Aorta (tissue), 5 donors: Measurements from ENCODE around the gene LMLN. TPM values are rescaled to one million over a fixed set of nuclear protein-coding genes. Genes with fewer than 3 reads are reported as not detected.

Experiments used
- ATAC-seq: fragments of 200-7000 bp; cut with Tn5 transposase; one replicate; pipeline ENCODE4 v1.9.1; 2022; ENCODE audit warnings: moderate library complexity; ENCODE audit not compliant: low FRiP score
- DNase-seq, 2 donors: peaks; one replicate each; pipeline ENCODE4 v3.0.0-alpha.2; 2020
- H3K27ac ChIP-seq, 2 donors: one replicate each; pipeline ENCODE4 v1.5.1; 2013; ENCODE audit warnings: low read length in 2 of 2, mild to moderate bottlenecking in 2 of 2, moderate library complexity in 2 of 2, control low read depth in 1 of 2, inconsistent platforms in 1 of 2, low read depth in 1 of 2
- H3K27me3 ChIP-seq, 2 donors: one replicate each; pipeline ENCODE4 v1.6.1; 2013; ENCODE audit warnings: control low read depth in 1 of 2, low read length in 1 of 2, mild to moderate bottlenecking in 1 of 2, moderate library complexity in 1 of 2; ENCODE audit not compliant: insufficient read depth in 2 of 2, control insufficient read depth in 1 of 2
- H3K36me3 ChIP-seq, 2 donors: one replicate each; pipeline ENCODE4 v1.6.1; 2013; ENCODE audit warnings: control low read depth in 1 of 2, low read length in 1 of 2, mild to moderate bottlenecking in 1 of 2; ENCODE audit not compliant: insufficient read depth in 2 of 2, control insufficient read depth in 1 of 2
- H3K4me1 ChIP-seq, 2 donors: one replicate each; pipeline ENCODE4 v1.6.1; 2013; ENCODE audit warnings: low read length in 2 of 2, control low read depth in 1 of 2, mild to moderate bottlenecking in 1 of 2, moderate library complexity in 1 of 2; ENCODE audit not compliant: insufficient read depth in 2 of 2, control insufficient read depth in 1 of 2
- H3K4me3 ChIP-seq, 2 donors: one replicate each; pipeline ENCODE4 v1.5.1; 2013; ENCODE audit warnings: low read length in 2 of 2, control low read depth in 1 of 2, mild to moderate bottlenecking in 1 of 2
- H3K9me3 ChIP-seq: one replicate; pipeline ENCODE4 v1.6.1; 2013; ENCODE audit warnings: mild to moderate bottlenecking, low read length; ENCODE audit not compliant: control insufficient read depth
- WGBS, 2 donors: extraction: QIAGEN DNeasy Blood & Tissue Kit; methylation state at CpG; one replicate each; pipeline ENCODE4 v1.1.7; 2013; 5-methylcytosine and 5-hydroxymethylcytosine counted together
- intact Hi-C, 2 donors: fragments of 100-400 bp; cut with DNase I; formaldehyde crosslinking; loops; one replicate each; pipeline versions ENCODE4 v1.14.2 to v1.15.0; 2022
- polyA plus RNA-seq, 2 donors: library from polyadenylated mRNA; stranded (reverse); fragments of 200-250 nt; gene quantifications; one replicate each; pipeline ENCODE4 v1.2.3, GENCODE V29; 2013
- total RNA-seq, 2 donors: library from RNA; stranded (reverse); fragmentation: NEBNext Ultra II Directional; extraction: Animal tissue kit (Norgen Biotek cat#: 25700); gene quantifications; one replicate each; pipeline ENCODE4 v1.2.1, GENCODE V29; 2021
- donor health status: healthy with polysubstance abuse.
- donor health status: Bipolar disorder and iron deficiency.
- donor health status: DM: no; HTN: no; CAD: no.
- donor health status: DM: no; HTN: no; CAD: no.
- donor health status: DM: yes; HTN: yes; CAD: no.

The LMLN gene
- total and polyA plus RNA-seq, 4 donors: 0.13 to 6.4 (median 3.7) TPM

DNA sequence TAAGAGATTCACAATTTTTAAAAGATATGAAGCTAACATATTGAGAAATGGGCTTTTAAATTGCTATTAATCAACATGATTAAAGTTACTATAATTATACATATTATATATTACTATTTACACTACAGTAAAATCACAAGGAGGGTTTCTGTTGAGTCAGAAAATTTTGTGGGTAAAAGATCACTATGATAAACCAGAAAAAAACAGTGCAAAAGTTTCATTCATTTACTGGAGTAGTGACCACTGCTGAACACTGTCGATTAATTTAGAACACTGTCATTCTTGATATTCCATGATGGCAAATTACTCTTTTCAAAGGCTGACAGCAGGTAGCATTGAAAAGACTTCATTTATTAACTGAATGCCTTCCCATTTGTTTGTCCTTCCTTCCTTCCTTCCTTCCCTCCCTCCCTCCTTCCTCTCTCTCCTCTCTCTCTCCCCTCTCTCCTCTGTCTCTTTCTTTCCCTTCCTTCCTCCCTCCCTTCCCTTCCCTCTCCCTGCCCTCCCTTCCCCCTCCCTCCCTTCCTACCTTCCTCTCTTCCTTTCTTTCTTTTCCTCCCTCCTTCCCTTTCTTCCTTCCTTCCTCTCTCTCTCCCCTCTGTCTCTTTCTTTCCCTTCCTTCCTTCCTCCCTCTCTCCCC lies 19.2 kb upstream of the LMLN start:
- peaks cover 0 to 4% of the 10 kb centered on the region in 2 donors for H3K36me3 ChIP-seq
- no peak overlapping the region for H3K4me3 ChIP-seq
- no peaks in the 10 kb centered on the region for H3K9me3 ChIP-seq
- 91 to 97% methylated on average over 1 of the region's 1 CpG for WGBS, 2 donors
- H3K4me1 ChIP-seq: no peaks in the 10 kb centered on the region
- H3K27ac ChIP-seq: no peak overlapping the region
- no peak for DNase-seq
- ATAC-seq: no peak
- H3K27me3 ChIP-seq: no peaks in the 10 kb centered on the region
- intact Hi-C loops: loop anchor here in 1 of 2 donors (5.0 kb wide), 1 partner anchor 34 kb away; no protein-coding TSS in a partner anchor

DNA sequence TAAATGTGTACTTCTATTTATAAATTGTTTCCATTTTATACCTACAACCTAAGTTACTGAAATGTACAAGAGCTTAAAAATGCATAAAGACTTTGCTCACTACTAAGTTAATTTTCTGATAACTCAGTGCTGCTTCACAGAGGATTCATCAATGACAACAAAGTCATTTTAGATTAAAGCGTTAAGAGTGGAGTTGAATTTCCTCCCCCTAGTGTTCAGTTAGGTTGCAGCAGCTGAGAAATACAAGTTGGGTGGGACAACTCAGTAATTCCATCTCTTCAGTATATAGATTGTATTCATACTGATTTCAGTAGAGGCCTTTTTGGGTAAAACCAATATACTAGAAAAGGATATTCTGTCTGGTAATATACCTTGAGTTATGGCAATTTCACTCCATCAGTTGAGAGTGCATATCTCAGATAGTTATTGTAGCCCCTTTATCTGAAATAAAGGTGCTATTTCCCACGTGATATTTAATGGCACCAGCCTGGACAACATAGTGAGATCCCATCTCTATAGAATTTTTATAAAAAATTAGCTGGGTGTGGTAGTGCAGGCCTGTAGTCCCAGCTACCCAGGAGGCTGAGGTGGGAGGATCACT lies 17.0 kb upstream of the LMLN start:
- ATAC-seq (no peak), DNase-seq (no peak)
- Histone ChIP-seq H3K9me3 (no peaks in the 10 kb centered on the region), H3K4me1 (no peaks in the 10 kb centered on the region), H3K4me3 (no peak overlapping the region), H3K27ac (no peak overlapping the region), H3K27me3 (no peaks in the 10 kb centered on the region), H3K36me3 (no peaks in the 10 kb centered on the region)
- intact Hi-C loops: loop anchor here (2.0 to 5.0 kb wide), 2 partner anchors 36 kb away; no protein-coding TSS in a partner anchor
- WGBS, 2 donors: 39% methylated on average over 2 of the region's 2 CpGs

DNA sequence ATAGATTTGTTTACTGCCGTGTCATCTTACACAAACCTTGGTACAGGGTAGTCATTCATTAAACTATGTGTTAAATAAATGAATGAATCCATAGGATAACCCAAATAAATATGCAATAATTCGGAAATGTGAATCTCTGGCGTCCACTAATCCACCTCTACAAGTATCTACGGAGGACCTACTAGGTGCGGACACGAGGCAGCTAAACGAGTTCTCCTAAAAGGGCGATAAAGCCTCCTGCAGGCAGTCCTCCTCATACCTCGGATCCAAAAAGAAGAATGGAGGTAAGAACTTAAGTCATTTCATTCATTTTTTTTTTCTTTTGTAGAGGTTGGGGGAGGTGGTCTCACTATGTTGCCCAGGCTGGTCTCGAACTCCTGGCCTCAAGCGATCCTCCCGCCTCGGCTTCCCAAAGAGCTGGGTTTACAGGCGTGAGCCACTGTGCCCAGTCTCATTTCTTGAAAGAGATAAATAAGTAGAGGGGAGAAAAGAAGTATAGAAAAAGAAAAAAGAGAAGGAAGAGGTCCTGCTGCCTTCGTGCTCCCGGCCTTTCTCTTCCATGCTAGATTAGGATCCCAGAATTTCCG lies 10.7 kb upstream of the LMLN start:
- no peaks in the 10 kb centered on the region for H3K9me3 ChIP-seq
- DNase-seq (no peak), ATAC-seq (no peak)
- H3K27ac ChIP-seq: no peak overlapping the region
- peak overlapping the region in 1 of 2 donors; percentile 69 for H3K4me3 ChIP-seq
- H3K27me3 ChIP-seq: no peaks in the 10 kb centered on the region
- intact Hi-C loops: loop anchor here in 1 of 2 donors (1.0 kb wide), 1 partner anchor 11 kb away; the partner anchor contains the start of gene LMLN
- H3K36me3 ChIP-seq: peaks cover 3 to 4% of the 10 kb centered on the region in 2 donors
- WGBS, 2 donors: 17 to 18% methylated on average over 17 of the region's 17 CpGs
- peaks cover 0 to 4% of the 10 kb centered on the region in 2 donors for H3K4me1 ChIP-seq

DNA sequence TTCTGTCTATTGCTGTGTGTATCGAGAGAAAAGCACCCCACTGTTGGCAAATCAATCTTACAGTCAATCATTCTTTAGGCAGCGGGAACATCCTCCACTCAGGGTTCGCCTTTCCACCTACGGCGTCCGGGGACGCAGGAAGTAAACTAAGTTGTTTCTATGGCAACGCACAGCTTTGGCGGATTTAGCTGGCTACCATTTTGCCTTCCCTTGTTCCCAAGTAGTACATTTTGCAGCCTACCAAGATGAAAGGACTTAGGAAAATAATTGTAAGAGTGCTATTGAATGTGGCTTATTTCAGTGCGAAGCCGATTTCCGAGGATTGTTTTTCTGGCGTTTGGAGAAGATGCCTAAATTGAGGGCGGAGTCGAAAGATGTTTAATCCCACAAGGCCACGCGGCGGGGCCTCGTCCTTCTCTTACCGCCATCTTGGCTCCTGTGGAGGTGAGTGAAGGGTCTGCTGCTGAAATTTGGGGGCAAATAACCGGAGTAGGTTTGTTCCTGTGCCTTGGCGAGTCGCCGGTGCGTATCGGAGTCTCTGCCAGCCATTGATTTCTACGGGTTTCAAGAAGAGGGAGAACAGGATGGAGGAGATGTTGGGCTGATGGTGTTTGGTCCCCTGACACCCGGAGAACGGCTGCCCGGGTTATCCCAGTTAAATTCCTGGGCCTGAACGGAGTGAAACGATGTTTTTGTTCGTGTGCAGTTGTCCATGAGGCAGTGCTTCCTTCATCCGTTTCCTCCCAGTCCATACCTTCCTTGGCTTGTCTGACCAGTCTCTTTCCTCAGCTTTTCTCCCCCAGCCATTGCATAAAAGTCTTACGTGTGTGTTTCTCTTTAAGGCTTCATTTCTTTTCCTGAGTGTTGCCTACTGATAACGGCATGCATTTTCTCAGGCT lies 10.0 kb upstream of the LMLN start, which contains the start of gene RPL35A:
Gene RPL35A, plus strand, starts transcription at position 413 of the 899 bp plus-strand sequence. CDS start 778 bp downstream, outside the sequence.
- intact Hi-C loops: loop anchor here in 1 of 2 donors (1.0 kb wide), 1 partner anchor 10 kb away; the partner anchor contains the start of gene LMLN
- WGBS, 2 donors: 0 to 1% methylated on average over 36 of the region's 36 CpGs
- H3K4me3 ChIP-seq: peak within 1 kb of the TSS; percentile 82 to 98
- peaks cover 3 to 4% of the 10 kb centered on the region in 2 donors for H3K36me3 ChIP-seq
- DNase-seq (peak; percentile 91 to 94), ATAC-seq (peak; percentile 96)
- peaks cover 0 to 4% of the 10 kb centered on the region in 2 donors for H3K4me1 ChIP-seq
- H3K27me3 ChIP-seq: no peaks in the 10 kb centered on the region
- peak within 1 kb of the TSS; percentile 74 to 91 for H3K27ac ChIP-seq
- no peaks in the 10 kb centered on the region for H3K9me3 ChIP-seq

DNA sequence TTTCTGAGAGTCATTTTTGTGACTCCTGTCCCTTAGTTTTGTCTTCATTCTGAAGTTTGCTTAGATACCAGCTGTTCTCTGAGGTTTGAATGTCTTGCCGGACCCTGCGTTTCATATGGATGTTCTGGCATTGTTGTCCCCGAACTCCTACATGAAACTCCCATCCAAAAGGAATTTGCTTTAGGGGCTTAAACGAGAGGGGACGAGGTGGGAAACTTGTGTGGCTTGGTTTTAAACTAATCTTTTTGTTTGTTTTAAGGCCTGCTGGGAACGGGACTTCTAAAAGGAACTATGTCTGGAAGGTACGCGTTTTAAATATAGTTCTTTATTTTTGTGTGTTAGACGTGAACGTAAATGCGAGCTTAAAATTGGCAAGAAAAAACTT lies 9.3 kb upstream of the LMLN start:
- DNase-seq: no peak
- peaks cover 0 to 4% of the 10 kb centered on the region in 2 donors for H3K4me1 ChIP-seq
- H3K27ac ChIP-seq: peak overlapping the region; percentile 74 to 91
- no peak for ATAC-seq
- H3K4me3 ChIP-seq: peak overlapping the region; percentile 82 to 98
- peaks cover 3 to 4% of the 10 kb centered on the region in 2 donors for H3K36me3 ChIP-seq
- 0 to 1% methylated on average over 11 of the region's 11 CpGs for WGBS, 2 donors
- no peaks in the 10 kb centered on the region for H3K9me3 ChIP-seq
- no peaks in the 10 kb centered on the region for H3K27me3 ChIP-seq
- intact Hi-C loops: no loop called here

DNA sequence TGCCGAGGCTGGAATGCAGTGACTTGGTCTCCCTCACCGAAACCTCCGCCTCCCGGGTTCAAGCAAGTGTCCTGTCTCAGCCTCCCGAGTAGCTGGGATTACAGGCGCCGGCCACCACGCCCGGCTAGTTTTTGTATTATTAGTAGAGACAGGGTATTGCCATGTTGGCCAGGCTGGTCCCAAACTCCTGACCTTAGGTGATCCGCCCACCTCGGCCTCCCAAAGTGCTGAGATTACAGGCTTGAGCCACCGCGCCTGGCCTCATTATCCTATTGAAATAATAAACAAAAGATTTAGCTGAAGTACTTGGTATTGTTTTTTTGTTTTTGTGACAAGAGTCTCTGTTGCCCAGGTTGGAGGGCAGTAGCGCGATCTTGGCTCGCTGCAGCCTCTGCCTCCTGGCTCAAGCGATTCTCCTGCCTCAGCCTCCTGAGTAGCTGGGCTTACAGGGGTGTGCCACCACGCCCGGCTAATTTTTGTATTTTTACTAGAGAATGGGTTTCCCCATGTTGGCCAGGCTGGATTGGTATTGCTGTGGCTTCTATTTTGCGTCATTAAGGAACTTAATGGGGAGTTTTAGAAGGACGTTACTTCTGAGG lies 8.5 kb upstream of the LMLN start:
- WGBS, 2 donors: 88 to 90% methylated on average over 21 of the region's 21 CpGs
- intact Hi-C loops: no loop called here
- Histone ChIP-seq H3K27me3 (no peaks in the 10 kb centered on the region), H3K36me3 (peaks cover 4 to 6% of the 10 kb centered on the region in 2 donors), H3K4me3 (no peak overlapping the region), H3K27ac (no peak overlapping the region), H3K9me3 (no peaks in the 10 kb centered on the region), H3K4me1 (peaks cover 0 to 4% of the 10 kb centered on the region in 2 donors)
- no peak for DNase-seq
- ATAC-seq: no peak

DNA sequence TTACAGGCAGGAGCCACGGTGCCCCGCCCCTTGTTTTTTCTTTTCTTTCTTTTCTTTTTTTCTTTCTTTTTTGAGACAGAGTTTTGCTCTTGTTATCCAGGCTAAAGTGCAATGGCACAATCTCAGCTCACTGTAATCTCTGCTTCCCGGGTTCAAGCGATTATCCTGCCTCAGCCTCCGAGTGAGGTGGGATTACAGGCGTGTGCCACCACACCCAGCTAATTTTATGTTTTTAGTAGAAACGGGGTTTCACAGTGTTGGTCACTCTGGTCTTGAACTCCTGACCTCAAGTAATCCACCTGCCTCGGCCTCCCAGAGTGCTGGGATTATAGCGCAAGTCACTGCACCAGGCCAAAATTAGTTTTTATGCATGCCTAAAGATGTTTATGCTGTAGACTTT lies 7.6 kb upstream of the LMLN start:
- WGBS, 2 donors: 90 to 92% methylated on average over 9 of the region's 9 CpGs
- Histone ChIP-seq H3K9me3 (no peaks in the 10 kb centered on the region), H3K4me3 (no peak overlapping the region), H3K36me3 (peaks cover 4 to 6% of the 10 kb centered on the region in 2 donors), H3K4me1 (peaks cover 0 to 4% of the 10 kb centered on the region in 2 donors), H3K27me3 (no peaks in the 10 kb centered on the region), H3K27ac (no peak overlapping the region)
- DNase-seq (no peak), ATAC-seq (no peak)
- intact Hi-C loops: no loop called here

DNA sequence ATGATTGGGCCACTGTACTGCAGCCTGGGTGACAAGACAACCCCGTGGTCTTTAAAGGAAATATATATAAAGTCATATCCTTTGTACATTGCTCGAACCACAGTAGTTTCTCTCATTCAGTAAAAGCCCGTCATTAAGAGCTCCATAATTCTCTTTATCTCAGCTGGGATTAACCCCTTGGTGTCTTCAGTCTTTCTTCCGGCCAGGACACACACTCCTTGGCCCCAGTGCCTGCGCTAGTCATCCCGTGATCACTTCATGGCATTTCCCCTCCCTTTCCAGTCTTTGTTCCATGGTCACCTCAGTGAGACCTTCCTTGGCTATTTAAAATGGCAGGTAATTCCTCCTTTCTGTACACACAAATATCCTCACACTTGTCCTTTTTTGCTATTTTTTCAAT lies 6.7 kb upstream of the LMLN start:
- WGBS, 2 donors: 59 to 66% methylated on average over 6 of the region's 6 CpGs
- intact Hi-C loops: no loop called here
- H3K36me3 ChIP-seq: peaks cover 4 to 6% of the 10 kb centered on the region in 2 donors
- no peak overlapping the region for H3K4me3 ChIP-seq
- H3K9me3 ChIP-seq: no peaks in the 10 kb centered on the region
- no peak for DNase-seq
- no peak for ATAC-seq
- peaks cover 0 to 4% of the 10 kb centered on the region in 2 donors for H3K4me1 ChIP-seq
- no peaks in the 10 kb centered on the region for H3K27me3 ChIP-seq
- H3K27ac ChIP-seq: no peak overlapping the region
